Spinal cord (tissue), 10 donors: ENCODE data around the gene MYL11. TPM values are rescaled to one million over a fixed set of nuclear protein-coding genes. Genes with fewer than 3 reads are reported as not detected.
A peak's percentile ranks its signal among the peaks of the same experiment; 100 is the strongest.

Source experiments
- DNase-seq, 6 donors: peaks; one replicate each; pipeline versions ENCODE4 v3.0.0 to v3.0.0-alpha.2; 2013 to 2015; ENCODE audit warnings: low spot score in 6 of 6, low read depth in 4 of 6
- H3K27ac ChIP-seq: one replicate; pipeline ENCODE4 v1.5.1; 2013; ENCODE audit warnings: low read depth, low read length, control low read depth
- H3K27me3 ChIP-seq: one replicate; pipeline ENCODE4 v1.6.1; 2013; ENCODE audit warnings: low read length; ENCODE audit not compliant: control insufficient read depth, insufficient read depth
- H3K36me3 ChIP-seq: one replicate; pipeline ENCODE4 v1.6.1; 2013; ENCODE audit warnings: low read length; ENCODE audit not compliant: control insufficient read depth, insufficient read depth
- H3K4me1 ChIP-seq: one replicate; pipeline ENCODE4 v1.6.1; 2013; ENCODE audit warnings: low read length; ENCODE audit not compliant: control insufficient read depth, insufficient read depth
- H3K4me3 ChIP-seq: one replicate; pipeline ENCODE4 v1.5.1; 2013; ENCODE audit warnings: low read depth, low read length, control low read depth
- H3K9me3 ChIP-seq: one replicate; pipeline ENCODE4 v1.6.1; 2013; ENCODE audit warnings: low read length; ENCODE audit not compliant: control insufficient read depth, insufficient read depth
- WGBS: methylation state at CpG from one replicate; pipeline ENCODE4 v1.1.5; 2013; ENCODE audit warnings: missing lambda C conversion rate; ENCODE audit not compliant: insufficient coverage; 5-methylcytosine and 5-hydroxymethylcytosine counted together
- polyA plus RNA-seq, 2 donors: library from polyadenylated mRNA; unstranded; fragments of 120-200 nt; gene quantifications; one replicate each; pipeline ENCODE4 v1.2.1, GENCODE V29; 2013; ENCODE audit not compliant: insufficient read length in 2 of 2
- total RNA-seq, 2 donors: library from RNA; depleted of rRNA in 1 of 2; stranded (reverse); fragments of 120-200 nt in 1 of 2; fragments of >200 nt in 1 of 2; gene quantifications; one replicate each; pipeline versions ENCODE4 v1.2.3 to v1.2.4, GENCODE V29; 2013 to 2014
- donor health status: healthy.

Gene MYL11
- total and polyA plus RNA-seq, 4 donors, result 1.4 to 11.4 (median 3.2) TPM

DNA sequence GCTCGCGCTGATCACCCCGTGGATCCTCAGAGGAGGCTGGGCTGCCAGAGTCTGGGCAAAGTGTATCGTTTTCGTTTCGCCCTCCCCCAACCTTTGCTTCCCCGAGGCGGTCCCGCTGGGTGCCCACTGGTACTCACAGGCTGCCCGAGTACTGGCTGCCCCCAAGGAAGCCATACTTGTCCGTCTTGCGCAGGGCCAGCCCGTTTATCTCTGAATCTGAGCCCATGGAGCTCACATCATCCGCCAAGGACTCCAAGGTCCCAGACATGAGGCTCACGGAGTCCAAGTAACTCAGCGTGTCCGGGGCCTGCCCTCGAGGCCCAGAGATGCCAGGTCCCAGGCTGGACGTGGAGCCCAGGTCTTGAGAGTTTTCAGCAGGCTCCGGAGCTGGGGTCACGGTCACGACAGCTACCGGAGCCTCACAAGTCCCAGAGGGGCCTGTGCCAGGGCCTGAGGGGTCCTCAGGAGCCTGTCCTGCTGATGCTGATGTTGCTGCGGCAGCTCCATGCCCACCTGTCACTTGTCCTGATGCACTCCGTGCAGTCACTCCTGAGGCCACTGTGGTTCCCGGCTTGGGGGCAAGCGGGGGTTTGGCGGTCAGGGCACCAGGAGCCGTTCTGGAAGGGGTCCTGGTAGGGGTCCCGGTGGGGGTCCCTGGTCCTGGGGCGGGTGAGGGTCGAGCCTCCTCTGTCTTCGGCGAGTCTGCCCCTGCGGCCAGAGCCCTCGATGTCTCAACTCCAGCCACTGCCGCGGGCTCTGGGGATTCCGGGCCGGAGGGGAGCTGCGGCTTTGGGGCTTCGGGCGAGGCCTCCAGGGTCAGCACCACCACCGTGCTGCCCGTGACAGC is 5.3 kb upstream of the MYL11 start:
- H3K27me3 ChIP-seq, result no peaks in the 10 kb centered on the region
- peak overlapping the region; percentile 68 for H3K4me3 ChIP-seq
- peaks cover 27% of the 10 kb centered on the region for H3K36me3 ChIP-seq
- 3% methylated on average over 45 of the region's 45 CpGs for WGBS
- peaks cover 53% of the 10 kb centered on the region for H3K4me1 ChIP-seq
- H3K9me3 ChIP-seq, result no peaks in the 10 kb centered on the region
- DNase-seq, result no peak
- H3K27ac ChIP-seq, result peak overlapping the region; percentile 67

GRCh38 chr16:30369938-30370455 is 4.6 kb upstream of the MYL11 start:
- peak overlapping the region; percentile 67 for H3K27ac ChIP-seq
- peaks cover 49% of the 10 kb centered on the region for H3K4me1 ChIP-seq
- no peak for DNase-seq
- WGBS, result under 1% methylated on average over 76 of the region's 76 CpGs
- peaks cover 21% of the 10 kb centered on the region for H3K36me3 ChIP-seq
- no peaks in the 10 kb centered on the region for H3K9me3 ChIP-seq
- peak overlapping the region; percentile 68 for H3K4me3 ChIP-seq
- H3K27me3 ChIP-seq, result no peaks in the 10 kb centered on the region

- peak within 1 kb of the TSS; percentile 68 for H3K4me3 ChIP-seq
- H3K36me3 ChIP-seq, result peaks cover 15% of the 10 kb centered on the region
- H3K9me3 ChIP-seq, result no peaks in the 10 kb centered on the region
- H3K27ac ChIP-seq, result peak within 1 kb of the TSS; percentile 97
- WGBS, result under 1% methylated on average over 39 of the region's 40 CpGs
- H3K27me3 ChIP-seq, result no peaks in the 10 kb centered on the region
- peaks cover 43% of the 10 kb centered on the region for H3K4me1 ChIP-seq
- DNase-seq, result peak; percentile 99 to 100 (median 100)
These were observed 4.0 kb upstream of the MYL11 start, which contains the start of gene TBC1D10B for GRCh38 chr16:30370456-30371247. TSS of gene TBC1D10B (minus strand) at chr16:30370494. CDS start at chr16:30370183, 311 bp downstream.

DNA sequence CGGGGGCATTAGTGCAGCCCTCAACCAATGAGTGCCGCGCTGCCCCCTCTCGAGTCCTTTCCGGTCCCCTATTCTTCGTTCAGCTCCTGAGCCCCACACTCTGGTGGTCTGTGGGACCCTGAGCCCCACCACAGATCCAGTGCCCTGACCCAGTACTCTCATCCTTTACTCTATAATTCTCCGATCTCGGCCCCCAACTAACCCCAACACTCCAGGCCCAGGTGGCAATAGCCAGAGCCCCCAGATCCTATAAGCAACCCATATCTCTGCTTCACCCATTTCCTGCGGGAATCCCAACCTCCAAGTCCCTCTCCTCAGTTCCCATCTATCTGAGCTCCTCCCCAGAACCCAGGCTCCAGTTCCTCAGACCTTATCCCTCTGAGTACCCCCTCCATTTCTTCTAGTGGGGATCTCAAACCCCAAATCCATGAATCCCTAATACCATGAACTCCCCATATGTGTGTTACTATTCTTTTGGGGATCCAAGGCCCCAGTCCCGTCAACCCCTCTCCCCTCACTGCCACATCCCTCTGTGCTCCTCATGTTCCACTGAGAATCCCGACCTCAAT is 3.3 kb upstream of the MYL11 start:
- Histone ChIP-seq H3K27ac (peak overlapping the region; percentile 97), H3K27me3 (no peaks in the 10 kb centered on the region), H3K4me1 (peaks cover 39% of the 10 kb centered on the region), H3K36me3 (peaks cover 14% of the 10 kb centered on the region), H3K4me3 (peak overlapping the region; percentile 58), H3K9me3 (no peaks in the 10 kb centered on the region)
- 21% methylated on average over 11 of the region's 11 CpGs for WGBS
- DNase-seq, result no peak

DNA sequence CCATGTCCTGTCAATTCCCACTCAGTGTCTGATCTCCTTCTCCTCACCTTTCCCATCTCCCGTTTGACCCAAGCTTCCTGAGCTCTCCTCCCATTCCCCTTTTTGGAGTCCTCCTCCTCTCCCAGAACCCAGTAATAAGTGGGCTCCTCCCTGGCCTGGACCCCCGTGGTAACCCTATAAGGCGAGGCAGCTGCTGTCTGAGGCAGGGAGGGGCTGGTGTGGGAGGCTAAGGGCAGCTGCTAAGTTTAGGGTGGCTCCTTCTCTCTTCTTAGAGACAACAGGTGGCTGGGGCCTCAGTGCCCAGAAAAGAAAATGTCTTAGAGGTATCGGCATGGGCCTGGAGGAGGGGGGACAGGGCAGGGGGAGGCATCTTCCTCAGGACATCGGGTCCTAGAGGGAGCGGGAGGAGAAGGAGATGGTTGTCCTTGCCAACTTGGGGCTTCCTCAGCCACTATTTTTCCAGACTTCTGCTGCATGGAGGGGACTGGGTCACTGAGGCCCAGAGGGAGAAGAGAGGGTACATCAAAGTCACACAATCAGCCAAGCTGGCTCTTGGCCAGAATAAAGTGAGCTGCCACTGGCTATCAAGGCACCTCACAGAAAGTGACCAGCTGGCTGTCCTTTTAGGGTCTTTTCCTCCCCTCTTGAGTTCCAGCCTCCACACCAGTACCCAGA is 2.4 kb upstream of the MYL11 start:
- H3K4me1 ChIP-seq, result peaks cover 42% of the 10 kb centered on the region
- WGBS, result 87% methylated on average over 4 of the region's 6 CpGs
- peak overlapping the region; percentile 97 for H3K27ac ChIP-seq
- peaks cover 11% of the 10 kb centered on the region for H3K36me3 ChIP-seq
- H3K9me3 ChIP-seq, result no peaks in the 10 kb centered on the region
- H3K4me3 ChIP-seq, result no peak overlapping the region
- H3K27me3 ChIP-seq, result no peaks in the 10 kb centered on the region
- no peak for DNase-seq

- no peak for DNase-seq
- H3K4me1 ChIP-seq, result peaks cover 44% of the 10 kb centered on the region
- WGBS, result 94% methylated on average over 4 of the region's 5 CpGs
- peaks cover 8% of the 10 kb centered on the region for H3K36me3 ChIP-seq
- H3K27me3 ChIP-seq, result no peaks in the 10 kb centered on the region
- no peaks in the 10 kb centered on the region for H3K9me3 ChIP-seq
- no peak overlapping the region for H3K4me3 ChIP-seq
- no peak overlapping the region for H3K27ac ChIP-seq
These were observed 1.9 kb upstream of the MYL11 start for GRCh38 chr16:30372725-30373124.

- peak in 1 of 6 donors; percentile 2 for DNase-seq
- H3K4me3 ChIP-seq, result no peak overlapping the region
- peaks cover 47% of the 10 kb centered on the region for H3K4me1 ChIP-seq
- WGBS, result 83% methylated on average over 2 of the region's 8 CpGs
- no peaks in the 10 kb centered on the region for H3K9me3 ChIP-seq
- peaks cover 6% of the 10 kb centered on the region for H3K36me3 ChIP-seq
- no peak overlapping the region for H3K27ac ChIP-seq
- H3K27me3 ChIP-seq, result no peaks in the 10 kb centered on the region
These were observed 1.3 kb downstream of the MYL11 start for GRCh38 chr16:30375864-30376263.

- 90% methylated on average over 6 of the region's 8 CpGs for WGBS
- no peak for DNase-seq
- H3K9me3 ChIP-seq, result no peaks in the 10 kb centered on the region
- peaks cover 8% of the 10 kb centered on the region for H3K36me3 ChIP-seq
- no peak overlapping the region for H3K27ac ChIP-seq
- H3K4me3 ChIP-seq, result no peak overlapping the region
- no peaks in the 10 kb centered on the region for H3K27me3 ChIP-seq
- H3K4me1 ChIP-seq, result peaks cover 41% of the 10 kb centered on the region
These were observed 1.9 kb downstream of the MYL11 start for GRCh38 chr16:30376461-30376902.
